Skin of body (tissue), 2 donors: ENCODE data around the gene PTRHD1. TPM values are rescaled to one million over a fixed set of nuclear protein-coding genes. Genes with fewer than 3 reads are reported as not detected.
"Not testable (repeated sequence)": the region's sequence is repeated elsewhere in the genome, so short reads cannot be mapped to it uniquely, and the experiment has no call there.

Source experiments
- DNase-seq: peaks from one replicate; lab custom pipeline; 2025; lab: John Stamatoyannopoulos, UW
- total RNA-seq: library from RNA; depleted of rRNA; stranded (reverse); fragments of >200 nt; gene quantifications from one replicate; pipeline ENCODE4 v1.2.3, GENCODE V29; 2014

Gene PTRHD1, protein sequence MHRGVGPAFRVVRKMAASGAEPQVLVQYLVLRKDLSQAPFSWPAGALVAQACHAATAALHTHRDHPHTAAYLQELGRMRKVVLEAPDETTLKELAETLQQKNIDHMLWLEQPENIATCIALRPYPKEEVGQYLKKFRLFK
- 21.2 TPM for total RNA-seq

DNA sequence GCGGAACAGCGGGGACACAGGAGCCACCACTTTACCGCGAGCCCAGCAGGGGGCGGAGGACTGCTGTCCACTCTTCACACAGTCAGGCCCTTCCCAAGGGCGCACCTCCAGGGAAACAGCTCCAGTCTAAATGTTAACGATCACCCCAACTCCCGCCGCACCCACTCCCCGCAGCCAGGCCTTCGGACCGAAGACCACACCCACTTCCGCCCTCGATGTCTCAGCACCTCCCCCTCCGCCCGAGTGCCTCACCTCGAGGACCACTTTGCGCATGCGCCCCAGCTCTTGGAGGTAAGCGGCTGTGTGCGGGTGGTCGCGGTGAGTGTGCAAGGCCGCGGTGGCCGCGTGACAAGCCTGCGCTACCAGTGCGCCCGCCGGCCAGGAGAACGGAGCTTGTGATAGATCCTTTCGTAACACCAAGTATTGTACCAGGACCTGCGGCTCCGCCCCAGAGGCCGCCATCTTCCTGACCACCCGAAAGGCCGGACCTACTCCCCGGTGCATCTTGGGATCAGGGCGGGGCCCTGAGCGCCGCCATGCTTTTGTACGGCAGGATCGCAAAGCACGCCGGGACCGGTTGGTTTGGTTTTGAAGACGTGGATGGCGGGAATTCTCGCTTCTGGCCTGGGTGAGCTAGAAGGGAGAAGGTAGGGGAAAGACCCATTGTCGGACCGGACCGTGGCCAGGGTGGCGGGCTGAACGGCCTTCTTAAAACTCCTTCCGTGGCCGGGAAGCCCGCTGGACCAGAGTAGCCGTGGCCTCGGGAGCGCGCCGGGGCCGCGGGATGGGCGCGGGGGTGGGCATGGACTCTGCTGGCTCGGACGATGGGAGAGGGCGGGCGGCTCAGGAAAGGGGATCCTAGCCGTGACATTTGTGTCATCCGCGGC is at the start of gene PTRHD1, which contains the start of gene CENPO:
Gene PTRHD1, minus strand, starts transcription at position 518 of the 887 bp plus-strand sequence. Its CDS starts 14 bp downstream, at position 504.
Gene CENPO, plus strand, starts transcription at position 552 of the 887 bp plus-strand sequence. CDS start 495 bp downstream, outside the sequence.
- peak; percentile 97 for DNase-seq

- no peak for DNase-seq
Measured at GRCh38 chr2:24842081-24843050, 49.2 kb upstream of the PTRHD1 start.

GRCh38 chr2:24840962-24841945 is 48.1 kb upstream of the PTRHD1 start:
- no peak for DNase-seq

GRCh38 chr2:24840164-24840869 is 47.1 kb upstream of the PTRHD1 start:
- no peak for DNase-seq

- DNase-seq, result no peak
Measured at GRCh38 chr2:24839729-24840128, 46.5 kb upstream of the PTRHD1 start.

- DNase-seq, result no peak
Measured at GRCh38 chr2:24838541-24838940, 45.4 kb upstream of the PTRHD1 start.

GRCh38 chr2:24837996-24838513 is 44.9 kb upstream of the PTRHD1 start:
- no peak for DNase-seq

DNA sequence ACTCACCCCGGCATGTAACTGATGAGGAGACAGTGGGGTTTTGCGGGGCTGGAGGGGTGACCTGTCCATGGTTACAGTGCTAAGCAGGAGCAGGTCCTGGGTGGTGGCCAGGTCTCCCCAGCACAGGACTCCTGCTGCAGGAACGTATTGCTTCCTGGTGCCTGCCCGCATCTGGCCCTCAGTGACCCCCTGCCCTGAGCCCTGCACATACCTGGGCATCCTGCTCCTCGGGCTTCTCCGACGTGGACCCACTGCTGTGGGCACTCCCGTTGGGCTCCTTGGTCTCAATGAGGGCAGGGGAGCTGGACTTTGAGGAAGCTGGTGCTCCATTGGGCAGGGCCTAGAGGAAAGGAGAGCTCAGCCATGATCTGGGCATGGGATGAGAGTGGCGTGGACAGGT is 43.5 kb upstream of the PTRHD1 start:
- DNase-seq, result no peak

- DNase-seq, result no peak
Measured at GRCh38 chr2:24836206-24836605, 43.0 kb upstream of the PTRHD1 start.

GRCh38 chr2:24835411-24835810 is 42.2 kb upstream of the PTRHD1 start:
- DNase-seq, result not testable (repeated sequence)

DNA sequence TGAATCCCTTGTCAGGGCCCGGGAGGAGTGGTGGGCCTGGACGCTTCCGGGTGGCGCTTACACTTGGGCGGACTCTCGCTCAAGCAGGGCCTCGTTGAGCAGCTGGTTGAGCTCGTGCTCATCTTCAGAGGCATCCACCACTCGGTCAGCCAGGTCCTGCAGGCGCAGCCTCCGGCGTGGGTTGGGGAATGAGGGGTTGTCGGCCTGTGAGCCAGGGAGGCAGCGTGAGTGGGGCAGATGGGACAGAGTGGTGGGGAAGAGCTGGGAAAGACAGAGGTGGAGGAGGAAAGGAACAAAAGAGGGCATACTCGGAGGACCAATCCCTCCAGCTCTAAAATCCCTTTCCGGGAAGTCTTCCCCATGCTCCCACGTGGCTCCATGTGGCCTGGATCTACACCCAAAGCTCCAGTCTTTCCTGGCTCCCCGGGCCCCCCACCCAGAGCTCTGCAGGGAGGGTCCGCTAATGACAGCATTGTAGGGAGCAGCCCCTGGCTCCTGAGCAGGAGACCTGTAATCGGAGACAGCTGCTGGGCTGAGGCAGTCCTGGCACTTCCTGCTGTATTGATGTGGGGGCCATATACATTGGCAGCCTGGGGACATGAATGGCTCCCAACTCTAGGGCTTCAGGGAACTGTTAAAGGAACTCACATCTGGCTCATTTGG is 41.7 kb upstream of the PTRHD1 start:
- no peak for DNase-seq

GRCh38 chr2:24833821-24834732 is 40.9 kb upstream of the PTRHD1 start:
- no peak for DNase-seq

- DNase-seq, result no peak
Measured at GRCh38 chr2:24832931-24833701, 39.9 kb upstream of the PTRHD1 start.

- DNase-seq, result no peak
Measured at GRCh38 chr2:24832521-24832920, 39.3 kb upstream of the PTRHD1 start.

- DNase-seq, result no peak
Measured at GRCh38 chr2:24832073-24832461, 38.9 kb upstream of the PTRHD1 start.

DNA sequence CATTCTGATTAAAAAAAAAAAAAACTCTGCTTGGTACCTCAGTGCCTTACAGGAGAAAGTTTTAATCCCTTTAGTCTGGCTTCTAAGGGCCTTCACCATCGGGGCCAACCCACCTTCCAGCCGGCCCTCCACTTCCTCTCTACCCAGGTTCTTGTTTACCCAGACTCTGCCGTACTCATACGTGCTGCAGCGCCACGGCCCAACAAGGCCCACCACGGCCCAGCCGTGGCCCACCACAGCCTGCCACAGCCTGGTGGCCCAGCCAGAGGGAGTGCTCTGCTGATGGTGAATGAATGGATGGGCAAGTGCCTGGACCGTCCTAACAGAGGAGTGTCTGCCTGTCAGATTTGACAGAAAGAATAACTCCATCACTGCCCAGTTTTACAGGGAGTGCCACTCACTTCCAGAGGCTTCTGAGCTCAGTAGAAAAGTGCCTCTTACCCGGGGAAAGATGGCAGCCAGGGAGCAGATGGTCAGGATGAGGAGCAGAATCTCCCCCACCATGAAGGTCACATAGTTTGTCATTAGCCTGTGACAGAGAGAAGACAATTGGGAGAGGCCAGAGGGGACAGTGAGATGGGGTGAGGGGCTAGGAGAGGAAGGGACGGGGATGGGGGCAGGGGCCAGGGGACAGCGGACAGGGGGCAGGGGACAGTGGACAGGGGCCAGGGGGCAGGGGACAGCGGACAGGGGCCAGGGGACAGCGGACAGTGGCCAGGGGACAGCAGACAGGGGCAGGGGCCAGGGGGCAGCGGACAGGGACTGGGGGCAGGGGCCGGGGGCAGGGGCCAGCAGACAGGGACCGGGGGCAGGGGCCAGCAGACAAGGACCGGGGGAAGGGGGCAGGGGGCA is 38.3 kb upstream of the PTRHD1 start:
- DNase-seq, result no peak
